HEK293 (cell line): ENCODE data around the gene THSD4.

ENCODE experiments used
- CTCF ChIA-PET: fragments of 350-600 bp; formaldehyde crosslinking; extraction: SDS; loops from one replicate; lab custom pipeline; 2021; ENCODE audit warnings: antibody characterized with exemption; lab: Yijun Ruan, JAX
- POLR2A ChIA-PET: fragments of 300-600 bp; formaldehyde crosslinking; extraction: SDS; loops from one replicate; lab custom pipeline; 2020; ENCODE audit warnings: antibody characterized with exemption, inconsistent platforms; lab: Yijun Ruan, JAX
- H3K27ac ChIP-seq: fragments of 200-500 bp; sonication (Bioruptor generic); 2 replicates; pipeline ENCODE4 v1.5.1; 2014; ENCODE audit warnings: low read depth, low read length, control low read depth, inconsistent platforms; ENCODE audit errors: extremely low read depth
- H3K36me3 ChIP-seq, 2 experiments: fragments of 200-500 bp in 1 of 2; sonication (Bioruptor generic) in 1 of 2; 1 replicate in 1 of 2; 2 replicates in 1 of 2; pipeline ENCODE4 v1.5.1; 2014 to 2017; ENCODE audit warnings: inconsistent platforms in 2 of 2, low read length in 2 of 2; ENCODE audit not compliant: control insufficient read depth in 2 of 2, insufficient read depth in 1 of 2
- H3K4me1 ChIP-seq: fragments of 200-500 bp; sonication (Bioruptor generic); 2 replicates; pipeline ENCODE4 v1.5.1; 2014; ENCODE audit warnings: mild to moderate bottlenecking, low read length, inconsistent platforms; ENCODE audit not compliant: control insufficient read depth, insufficient read depth
- H3K4me3 ChIP-seq: 2 replicates; pipeline ENCODE4 v1.5.1; 2011; ENCODE audit warnings: low read depth, mild to moderate bottlenecking, control low read depth, low read length, moderate library complexity
- H3K9me3 ChIP-seq: fragments of 200-500 bp; sonication (Bioruptor generic); 2 replicates; pipeline ENCODE4 v1.5.1; 2014; ENCODE audit warnings: low read depth, low read length, inconsistent platforms; ENCODE audit not compliant: control insufficient read depth, insufficient read depth
- BCL11A ChIP-seq: fragments of 450-650 bp; formaldehyde crosslinking; IDR thresholded peaks from 2 replicates; pipeline ENCODE4 v1.5.1; 2016; ENCODE audit warnings: low read depth, missing biosample characterization, missing genetic modification characterization
- EGR2 ChIP-seq: fragments of 450-650 bp; formaldehyde crosslinking; IDR thresholded peaks from 2 replicates; pipeline ENCODE4 v1.5.1; 2016; ENCODE audit warnings: low read depth, missing biosample characterization, missing genetic modification characterization
- GLI2 ChIP-seq: fragments of 450-650 bp; formaldehyde crosslinking; IDR thresholded peaks from 2 replicates; pipeline ENCODE4; 2017; ENCODE audit warnings: missing biosample characterization, missing genetic modification characterization, low read depth, borderline replicate concordance
- KLF8 ChIP-seq: fragments of 450-650 bp; formaldehyde crosslinking; IDR thresholded peaks from 2 replicates; pipeline ENCODE4 v1.5.1; 2016; ENCODE audit warnings: missing biosample characterization, missing genetic modification characterization
- SP7 ChIP-seq: fragments of 450-650 bp; formaldehyde crosslinking; IDR thresholded peaks from 2 replicates; pipeline ENCODE4 v1.5.1; 2016; ENCODE audit warnings: missing biosample characterization, missing genetic modification characterization
- TSHZ1 ChIP-seq: fragments of 450-650 bp; formaldehyde crosslinking; IDR thresholded peaks from 2 replicates; pipeline ENCODE4 v1.5.1; 2016; ENCODE audit warnings: missing biosample characterization, missing genetic modification characterization, borderline replicate concordance
- ZFHX2 ChIP-seq: fragments of 450-650 bp; formaldehyde crosslinking; conservative IDR thresholded peaks from 2 replicates; pipeline ENCODE4 v1.5.1; 2016; ENCODE audit warnings: missing biosample characterization, missing genetic modification characterization
- ZNF133 ChIP-seq: fragments of 450-650 bp; formaldehyde crosslinking; IDR thresholded peaks from 2 replicates; pipeline ENCODE4 v1.5.1; 2016; ENCODE audit warnings: missing biosample characterization, missing genetic modification characterization
- ZNF169 ChIP-seq: fragments of 450-650 bp; formaldehyde crosslinking; IDR thresholded peaks from 2 replicates; pipeline ENCODE4 v1.5.1; 2016; ENCODE audit warnings: missing biosample characterization, missing genetic modification characterization
- ZNF174 ChIP-seq: fragments of 450-650 bp; formaldehyde crosslinking; IDR thresholded peaks from 2 replicates; pipeline ENCODE4 v1.5.0; 2017; ENCODE audit warnings: missing biosample characterization, mild to moderate bottlenecking, missing genetic modification characterization
- ZNF175 ChIP-seq: fragments of 450-650 bp; formaldehyde crosslinking; IDR thresholded peaks from 2 replicates; pipeline ENCODE4 v1.5.1; 2016; ENCODE audit warnings: missing biosample characterization, missing genetic modification characterization
- ZNF23 ChIP-seq: fragments of 450-650 bp; formaldehyde crosslinking; IDR thresholded peaks from 2 replicates; pipeline ENCODE4 v1.5.1; 2016; ENCODE audit warnings: missing biosample characterization, missing genetic modification characterization, borderline replicate concordance
- ZNF473 ChIP-seq: fragments of 450-650 bp; formaldehyde crosslinking; IDR thresholded peaks from 2 replicates; pipeline ENCODE4 v1.5.1; 2017; ENCODE audit warnings: missing biosample characterization, missing genetic modification characterization
- ZNF48 ChIP-seq: fragments of 450-650 bp; formaldehyde crosslinking; IDR thresholded peaks from 2 replicates; pipeline ENCODE4 v1.5.1; 2016; ENCODE audit warnings: missing biosample characterization, missing genetic modification characterization
- ZNF654 ChIP-seq: fragments of 450-650 bp; formaldehyde crosslinking; IDR thresholded peaks from 2 replicates; pipeline ENCODE4 v1.5.1; 2016; ENCODE audit warnings: low read depth, missing biosample characterization, missing genetic modification characterization
- ZNF701 ChIP-seq: fragments of 450-650 bp; formaldehyde crosslinking; IDR thresholded peaks from 2 replicates; pipeline ENCODE4 v1.5.1; 2016; ENCODE audit warnings: missing biosample characterization, missing genetic modification characterization
- ZNF707 ChIP-seq: fragments of 450-650 bp; formaldehyde crosslinking; IDR thresholded peaks from 2 replicates; pipeline ENCODE4 v1.5.1; 2016; ENCODE audit warnings: missing biosample characterization, missing genetic modification characterization
- ZNF76 ChIP-seq: fragments of 450-650 bp; formaldehyde crosslinking; IDR thresholded peaks from 2 replicates; pipeline ENCODE4; 2016; ENCODE audit warnings: low read depth, missing biosample characterization, missing genetic modification characterization, borderline replicate concordance
- ZSCAN30 ChIP-seq: fragments of 450-650 bp; IDR thresholded peaks from 2 replicates; pipeline ENCODE4 v1.5.1; 2018; ENCODE audit warnings: missing biosample characterization, mild to moderate bottlenecking, missing genetic modification characterization, moderate library complexity
- TF ChIP-seq, protein P1 (sequence below): fragments of 450-650 bp; formaldehyde crosslinking; optimal IDR thresholded peaks from 2 replicates; pipeline ENCODE3; 2016; ENCODE audit warnings: missing biosample characterization, mild to moderate bottlenecking, missing genetic modification characterization

The THSD4 gene

GRCh38 chr15:71411538-71412482 is 296.5 kb downstream of the THSD4 start:
- ChIA-PET CTCF (interaction anchor here (0.8 to 1.3 kb wide), 4 partner anchors 11 to 124 kb away, joined by 3 to 5 read pairs (median 4); no protein-coding TSS in a partner anchor), POLR2A (no interaction called here)
- no peaks in the 10 kb centered on the region for H3K4me1 ChIP-seq
- no peaks in the 10 kb centered on the region for H3K36me3 ChIP-seq
- no peak overlapping the region for H3K27ac ChIP-seq
- H3K9me3 ChIP-seq, result no peaks in the 10 kb centered on the region
- no peak overlapping the region for H3K4me3 ChIP-seq
- TF ChIP-seq BCL11A (no peak), ZFHX2 (tag by site-specific recombination) (peak; percentile 40; the same call in 1 of the 2 replicates), EGR2 (tag by site-specific recombination) (peak; percentile 59), TSHZ1 (tag by site-specific recombination) (no peak)

GRCh38 chr15:71413419-71413818 is 298.1 kb downstream of the THSD4 start:
- no peaks in the 10 kb centered on the region for H3K36me3 ChIP-seq
- ChIA-PET POLR2A (no interaction called here), CTCF (interaction anchor here (1.5 kb wide), 1 partner anchor 30 kb away, joined by 5 read pairs; no protein-coding TSS in a partner anchor)
- TF ChIP-seq, protein P1, sequence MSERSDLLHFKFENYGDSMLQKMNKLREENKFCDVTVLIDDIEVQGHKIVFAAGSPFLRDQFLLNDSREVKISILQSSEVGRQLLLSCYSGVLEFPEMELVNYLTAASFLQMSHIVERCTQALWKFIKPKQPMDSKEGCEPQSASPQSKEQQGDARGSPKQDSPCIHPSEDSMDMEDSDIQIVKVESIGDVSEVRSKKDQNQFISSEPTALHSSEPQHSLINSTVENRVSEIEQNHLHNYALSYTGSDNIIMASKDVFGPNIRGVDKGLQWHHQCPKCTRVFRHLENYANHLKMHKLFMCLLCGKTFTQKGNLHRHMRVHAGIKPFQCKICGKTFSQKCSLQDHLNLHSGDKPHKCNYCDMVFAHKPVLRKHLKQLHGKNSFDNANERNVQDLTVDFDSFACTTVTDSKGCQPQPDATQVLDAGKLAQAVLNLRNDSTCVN (tag by site-specific recombination), result no peak
- TF ChIP-seq ZNF654 (tag by site-specific recombination) (no peak), ZNF169 (no peak), GLI2 (tag by site-specific recombination) (no peak), ZSCAN30 (tag by site-specific recombination) (no peak), ZNF473 (no peak)
- H3K27ac ChIP-seq, result no peak overlapping the region
- H3K4me1 ChIP-seq, result no peaks in the 10 kb centered on the region
- no peak overlapping the region for H3K4me3 ChIP-seq
- no peaks in the 10 kb centered on the region for H3K9me3 ChIP-seq

- Histone ChIP-seq H3K36me3 (no peaks in the 10 kb centered on the region), H3K4me1 (no peaks in the 10 kb centered on the region), H3K4me3 (no peak overlapping the region), H3K27ac (no peak overlapping the region), H3K9me3 (no peaks in the 10 kb centered on the region)
- ChIA-PET CTCF (no interaction called here), POLR2A (no interaction called here)
- TF ChIP-seq ZNF23 (tag by site-specific recombination) (no peak), ZNF174 (tag by site-specific recombination) (no peak), ZNF48 (tag by site-specific recombination) (no peak), ZNF707 (tag by site-specific recombination) (no peak), SP7 (tag by site-specific recombination) (no peak), ZNF701 (no peak), ZNF76 (tag by site-specific recombination) (no peak), ZNF175 (tag by site-specific recombination) (no peak), ZNF133 (tag by site-specific recombination) (no peak), KLF8 (no peak)
Observed at GRCh38 chr15:71414853-71415252, 299.6 kb downstream of the THSD4 start.
